ENCODE data around the gene NAGPA. TPM values are rescaled to one million over a fixed set of nuclear protein-coding genes. Genes with fewer than 3 reads are reported as not detected.

Gene NAGPA
- total and polyA plus RNA-seq, 2 of the 8 experiments (the other 6 are each of a cell fraction or from before 2014, with no cell fraction given), result 10.1 to 13.2 TPM

- POLR2A ChIA-PET (ENCODE audit: partially characterized antibody), result no interaction called here
- TF ChIP-seq PHF8 (conservative IDR thresholded peaks at IDR 0.05; ENCODE audit: low read depth, low read length), result no peak
- Histone ChIP-seq H4K8ac (ENCODE audit: extremely low read depth, insufficient read depth, low read length) (no peak overlapping the region), H3K79me1 (ENCODE audit: low read depth, low read length) (no peaks in the 10 kb centered on the region), H3K4ac (replicated peaks; ENCODE audit: insufficient read length, low read depth, low read length) (no peak overlapping the region), H4K20me1 (replicated peaks in 1 of 2; ENCODE audit: control insufficient read depth in 1 of 2, insufficient read depth in 2 of 2, low read length in 2 of 2) (no peaks in the 10 kb centered on the region), H3K23ac (ENCODE audit: insufficient read length) (no peak overlapping the region), H2AFZ (ENCODE audit: low read length) (no peak overlapping the region), H3K4me2 (ENCODE audit: insufficient read depth in 1 of 2, low read depth in 2 of 2, low read length in 2 of 2) (no peak overlapping the region), H3K14ac (ENCODE audit: insufficient read length) (no peak overlapping the region), H3K27me3 (replicated peaks in 1 of 4; ENCODE audit: control insufficient read depth in 3 of 4, extremely low read depth in 1 of 4, insufficient read depth in 3 of 4, low read length in 3 of 4) (peaks cover 0 to 2% (median under 1%) of the 10 kb centered on the region in 4 experiments; a peak in 2 of 7 replicates), H3K9ac (replicated peaks in 1 of 4; ENCODE audit: extremely low read depth in 1 of 4, low read depth in 3 of 4, low read length in 3 of 4) (no peak overlapping the region), H2BK12ac (ENCODE audit: low read depth, low read length) (no peak overlapping the region), H4K91ac (replicated peaks; ENCODE audit: insufficient read length, low read length) (no peak overlapping the region), H3K4me3 (ENCODE audit: extremely low read depth in 1 of 4, insufficient read depth in 2 of 4, low read depth in 3 of 4, low read length in 4 of 4) (no peak overlapping the region), H2BK20ac (ENCODE audit: low read length) (no peak overlapping the region), H2BK5ac (ENCODE audit: low read depth, low read length) (no peak overlapping the region), H2BK15ac (ENCODE audit: low read length) (no peak overlapping the region), H3K56ac (replicated peaks; ENCODE audit: insufficient read length, low read depth, low read length) (no peak overlapping the region), H3K36me3 (ENCODE audit: control insufficient read depth in 2 of 4, insufficient read depth in 4 of 4, low read length in 3 of 4) (no peaks in the 10 kb centered on the region), H2BK120ac (replicated peaks; ENCODE audit: low read depth, low read length) (no peak overlapping the region), H3K27ac (ENCODE audit: low read depth, low read length) (no peak overlapping the region), H2AK5ac (ENCODE audit: low read depth, low read length) (no peak overlapping the region), H4K5ac (ENCODE audit: insufficient read length, low read depth, low read length) (no peak overlapping the region), H3K4me1 (replicated peaks in 1 of 4; ENCODE audit: control insufficient read depth in 3 of 4, insufficient read depth in 4 of 4, low read length in 3 of 4) (peaks cover 0 to 4% (median 1%) of the 10 kb centered on the region in 4 experiments; a peak in 3 of 7 replicates), H3K18ac (ENCODE audit: extremely low read depth, low read length) (no peak overlapping the region), H3K23me2 (ENCODE audit: low read depth, low read length) (no peaks in the 10 kb centered on the region), H3K9me3 (ENCODE audit: insufficient read depth in 2 of 2, low read depth in 1 of 2, low read length in 1 of 2) (no peaks in the 10 kb centered on the region), H3K79me2 (ENCODE audit: control insufficient read depth in 1 of 2, insufficient read depth in 2 of 2, low read length in 2 of 2) (no peaks in the 10 kb centered on the region)
- FAIRE-seq (no peak), DNase-seq (ENCODE audit: low read depth in 1 of 2, low spot score in 2 of 2) (no peak)
- 95% methylated on average over 32 of the region's 32 CpGs; no CpG with 5 or more reads in 1 of the 2 experiments for WGBS, 2 experiments (ENCODE audit: extremely low coverage in 1 of 2, insufficient coverage in 1 of 2, insufficient read length in 1 of 2, insufficient replicate concordance in 2 of 2, low coverage in 1 of 2, low lambda C conversion rate in 2 of 2, missing lambda C conversion rate in 1 of 2)
- CTCF ChIA-PET (ENCODE audit: partially characterized antibody), result interaction anchor here (1.1 to 1.3 kb wide), 2 partner anchors 13 to 14 kb away, joined by 3 read pairs; no protein-coding TSS in a partner anchor
Observed at GRCh38 chr16:5027575-5028235, 6.0 kb downstream of the NAGPA start.

All from H1 (cell line).